HEK293T (cell line): ENCODE results near the gene PPP1R26.

Source experiments
- CTCF ChIA-PET: fragments of 350-600 bp; formaldehyde crosslinking; extraction: SDS; loops from one replicate; lab custom pipeline; 2021; ENCODE audit warnings: antibody characterized with exemption, inconsistent platforms; lab: Yijun Ruan, JAX
- POLR2A ChIA-PET: fragments of 350-600 bp; formaldehyde crosslinking; extraction: SDS; loops from one replicate; lab custom pipeline; 2020; ENCODE audit warnings: antibody characterized with exemption, inconsistent platforms; lab: Yijun Ruan, JAX
- DNase-seq: peaks from one replicate; pipeline ENCODE4 v3.0.0; 2012; ENCODE audit warnings: mixed read lengths; ENCODE audit errors: extremely low spot score
- ARNT ChIP-seq: fragments of 450-650 bp; IDR thresholded peaks from 2 replicates; pipeline ENCODE4 v1.6.1; 2017; ENCODE audit warnings: mild to moderate bottlenecking
- BHLHE40 ChIP-seq: fragments of 450-650 bp; IDR thresholded peaks from 2 replicates; pipeline ENCODE4 v1.6.1; 2016; ENCODE audit warnings: mild to moderate bottlenecking, moderate library complexity, borderline replicate concordance
- CTBP1 ChIP-seq: fragments of 450-650 bp; IDR thresholded peaks from 2 replicates; pipeline ENCODE4 v1.6.1; 2016; ENCODE audit warnings: borderline replicate concordance
- ELF4 ChIP-seq: fragments of 450-650 bp; IDR thresholded peaks from 2 replicates; pipeline ENCODE4 v1.6.1; 2017; ENCODE audit warnings: antibody characterized with exemption
- FOXA1 ChIP-seq: fragments of 450-650 bp; IDR thresholded peaks from 2 replicates; pipeline ENCODE4 v1.6.1; 2016; ENCODE audit warnings: mild to moderate bottlenecking
- FOXK2 ChIP-seq: fragments of 450-650 bp; IDR thresholded peaks from 2 replicates; pipeline ENCODE4 v1.6.1; 2016; ENCODE audit warnings: mild to moderate bottlenecking
- FOXM1 ChIP-seq: fragments of 450-650 bp; IDR thresholded peaks from 2 replicates; pipeline ENCODE4 v1.6.1; 2017; ENCODE audit warnings: mild to moderate bottlenecking, borderline replicate concordance
- HDGF ChIP-seq: fragments of 450-650 bp; IDR thresholded peaks from 2 replicates; pipeline ENCODE4 v1.6.1; 2017; ENCODE audit warnings: antibody characterized with exemption, borderline replicate concordance
- L3MBTL2 ChIP-seq: fragments of 450-650 bp; conservative IDR thresholded peaks from 2 replicates; pipeline ENCODE4 v1.6.1; 2016; ENCODE audit warnings: mild to moderate bottlenecking
- LEF1 ChIP-seq: fragments of 450-650 bp; IDR thresholded peaks from 2 replicates; pipeline ENCODE4 v1.6.1; 2017; ENCODE audit warnings: mild to moderate bottlenecking, borderline replicate concordance
- NFRKB ChIP-seq: fragments of 450-650 bp; IDR thresholded peaks from 2 replicates; pipeline ENCODE4 v1.6.1; 2016; ENCODE audit warnings: mild to moderate bottlenecking, moderate library complexity
- SP1 ChIP-seq: fragments of 450-650 bp; IDR thresholded peaks from 2 replicates; pipeline ENCODE4 v1.6.1; 2017
- SUZ12 ChIP-seq: fragments of 450-650 bp; IDR thresholded peaks from 2 replicates; pipeline ENCODE4 v1.6.1; 2016; ENCODE audit warnings: mild to moderate bottlenecking
- TARDBP ChIP-seq: fragments of 450-650 bp; IDR thresholded peaks from 2 replicates; pipeline ENCODE4 v1.6.1; 2016
- ZNF384 ChIP-seq: fragments of 450-650 bp; IDR thresholded peaks from 2 replicates; pipeline ENCODE4 v1.6.1; 2016
- TF ChIP-seq, protein P1 (sequence below): fragments of 450-650 bp; IDR thresholded peaks from 2 replicates; pipeline ENCODE4 v1.6.1; 2016

Gene PPP1R26

DNA sequence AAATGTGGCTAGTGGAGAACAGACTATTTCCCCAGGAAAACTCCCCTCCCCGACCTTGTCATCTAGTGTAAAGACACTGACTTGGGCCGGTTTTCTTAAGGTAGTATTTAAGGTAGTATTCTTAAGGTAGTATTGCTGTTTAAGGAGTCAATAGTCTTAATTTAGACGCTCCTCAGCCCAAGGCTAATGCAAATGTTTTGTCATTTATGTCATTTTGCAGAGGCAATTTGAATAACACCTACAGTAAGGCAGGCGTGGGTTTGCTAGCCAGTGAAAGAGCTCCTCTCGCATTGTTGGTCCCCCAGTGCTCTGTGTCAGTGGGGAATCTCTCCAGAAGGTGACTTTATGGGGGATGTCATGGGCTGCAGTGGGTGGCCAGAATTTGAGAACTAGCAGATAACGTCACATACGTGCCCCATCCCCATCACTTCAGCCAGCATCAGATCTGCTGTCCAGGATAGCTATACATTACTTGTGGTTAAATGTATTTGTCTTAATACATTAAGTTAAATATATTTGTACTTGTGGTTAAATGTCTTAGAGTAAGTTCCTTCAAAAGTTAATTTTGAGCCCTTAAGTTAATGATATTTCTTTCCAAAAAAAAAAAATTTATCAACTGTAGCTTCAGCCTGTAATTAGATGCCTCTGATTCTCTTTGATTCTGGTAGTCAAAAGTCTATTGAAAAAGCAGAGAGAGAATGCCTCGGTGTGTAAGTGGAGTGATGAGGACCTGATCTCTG lies 2.6 kb downstream of the PPP1R26 start:
- ChIA-PET CTCF (no interaction called here), POLR2A (no interaction called here)
- DNase-seq, result no peak
- TF ChIP-seq, protein P1, sequence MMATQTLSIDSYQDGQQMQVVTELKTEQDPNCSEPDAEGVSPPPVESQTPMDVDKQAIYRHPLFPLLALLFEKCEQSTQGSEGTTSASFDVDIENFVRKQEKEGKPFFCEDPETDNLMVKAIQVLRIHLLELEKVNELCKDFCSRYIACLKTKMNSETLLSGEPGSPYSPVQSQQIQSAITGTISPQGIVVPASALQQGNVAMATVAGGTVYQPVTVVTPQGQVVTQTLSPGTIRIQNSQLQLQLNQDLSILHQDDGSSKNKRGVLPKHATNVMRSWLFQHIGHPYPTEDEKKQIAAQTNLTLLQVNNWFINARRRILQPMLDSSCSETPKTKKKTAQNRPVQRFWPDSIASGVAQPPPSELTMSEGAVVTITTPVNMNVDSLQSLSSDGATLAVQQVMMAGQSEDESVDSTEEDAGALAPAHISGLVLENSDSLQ, result no peak
- TF ChIP-seq ARNT (no peak), FOXA1 (no peak), LEF1 (no peak), CTBP1 (no peak), SUZ12 (no peak), NFRKB (no peak), SP1 (no peak), FOXK2 (no peak), ELF4 (no peak)

DNA sequence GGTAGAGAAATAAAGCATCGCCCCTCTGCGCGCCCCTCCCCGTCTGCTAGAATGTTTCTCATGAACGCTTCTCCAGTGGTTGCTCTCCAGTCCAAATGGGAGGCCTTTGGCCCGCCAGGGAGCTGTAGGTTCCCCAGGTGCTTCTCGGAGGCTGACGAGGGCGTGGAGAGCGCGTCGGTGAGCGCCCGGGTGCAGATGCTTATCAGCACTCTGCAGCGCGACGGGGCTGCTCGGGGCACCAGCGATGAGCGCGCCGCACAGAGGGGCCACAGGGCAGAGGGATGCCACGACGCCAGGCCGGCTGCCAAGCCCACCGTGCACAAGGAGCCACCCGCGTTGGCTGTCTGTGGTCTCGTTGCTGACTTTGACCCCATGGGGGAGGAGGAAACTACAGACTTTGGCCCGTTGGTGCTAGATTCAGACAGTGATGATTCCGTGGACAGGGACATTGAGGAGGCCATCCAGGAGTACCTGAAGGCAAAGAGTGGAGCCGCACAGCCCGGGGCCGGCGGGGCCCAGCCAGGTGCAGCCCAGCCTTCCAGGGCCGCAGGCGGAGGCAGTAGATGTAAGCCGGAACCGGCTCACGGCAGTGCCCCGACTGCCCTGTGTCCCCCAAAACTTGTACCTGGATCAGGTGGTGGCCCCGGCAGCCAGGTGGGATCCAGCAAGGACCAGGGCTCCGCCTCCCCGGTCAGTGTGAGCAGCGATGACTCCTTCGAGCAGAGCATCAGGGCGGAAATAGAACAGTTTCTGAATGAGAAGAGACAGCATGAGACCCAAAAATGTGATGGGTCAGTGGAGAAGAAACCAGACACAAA lies 5.1 kb downstream of the PPP1R26 start:
- TF ChIP-seq, protein P1, result no peak
- TF ChIP-seq NFRKB (no peak), L3MBTL2 (no peak), ARNT (no peak), ZNF384 (no peak), CTBP1 (no peak)
- DNase-seq, result no peak
- ChIA-PET POLR2A (no interaction called here), CTCF (no interaction called here)

DNA sequence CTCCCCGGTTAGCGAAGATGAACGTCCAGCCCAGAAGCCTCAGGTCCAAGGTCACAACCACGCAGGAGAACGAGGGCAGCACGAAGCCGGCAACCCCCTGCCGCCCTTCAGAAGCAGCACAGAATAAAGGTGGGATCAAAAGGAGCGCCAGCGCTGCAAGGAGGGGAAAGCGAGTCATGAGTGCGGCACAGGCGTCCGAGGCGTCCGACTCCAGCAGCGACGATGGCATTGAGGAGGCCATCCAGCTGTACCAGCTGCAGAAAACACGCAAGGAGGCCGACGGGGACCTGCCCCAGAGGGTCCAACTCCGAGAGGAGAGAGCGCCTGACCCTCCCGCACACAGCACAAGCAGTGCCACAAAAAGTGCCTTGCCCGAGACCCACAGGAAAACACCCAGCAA lies 5.8 kb downstream of the PPP1R26 start:
- no peak for DNase-seq
- TF ChIP-seq L3MBTL2 (no peak), FOXK2 (no peak), SP1 (no peak), FOXM1 (no peak), TARDBP (no peak), ARNT (no peak)
- POLR2A ChIA-PET, result no interaction called here
- CTCF ChIA-PET, result interaction anchor here (0.6 kb wide), 1 partner anchor 887 kb away, joined by 3 read pairs; no protein-coding TSS in a partner anchor

- CTCF ChIA-PET, result interaction anchor here (0.6 kb wide), 2 partner anchors 11 to 887 kb away, joined by 3 read pairs; no protein-coding TSS in a partner anchor
- no peak for DNase-seq
- no peak for TF ChIP-seq ZNF384
- no peak for TF ChIP-seq FOXK2
- TF ChIP-seq SUZ12, result no peak
- no peak for TF ChIP-seq SP1
- TF ChIP-seq CTBP1, result no peak
- TF ChIP-seq ELF4, result no peak
- no peak for TF ChIP-seq ARNT
- TF ChIP-seq, protein P1, result no peak
- no peak for TF ChIP-seq L3MBTL2
- TF ChIP-seq BHLHE40, result no peak
- TF ChIP-seq NFRKB, result no peak
- no peak for TF ChIP-seq LEF1
- no peak for TF ChIP-seq HDGF
- TF ChIP-seq FOXM1, result no peak
- TF ChIP-seq TARDBP, result no peak
- POLR2A ChIA-PET, result no interaction called here
These were observed 6.2 kb downstream of the PPP1R26 start for GRCh38 chr9:135485832-135486231.

- ChIA-PET POLR2A (no interaction called here), CTCF (interaction anchor here (0.6 kb wide), 1 partner anchor 10 kb away, joined by 3 read pairs; no protein-coding TSS in a partner anchor)
- TF ChIP-seq ELF4 (no peak), FOXK2 (no peak), ARNT (no peak), HDGF (no peak), ZNF384 (no peak), BHLHE40 (no peak), SUZ12 (no peak), NFRKB (no peak), L3MBTL2 (no peak), LEF1 (no peak), SP1 (no peak), FOXM1 (no peak), CTBP1 (no peak), FOXA1 (no peak), TARDBP (no peak)
- TF ChIP-seq, protein P1, result no peak
- DNase-seq, result no peak
These were observed 6.9 kb downstream of the PPP1R26 start for GRCh38 chr9:135486267-135487065.
